Islet precursor cell (in vitro differentiated cells): ENCODE data around the gene FOXD4L1.
"Not testable (repeated sequence)": the region's sequence is repeated elsewhere in the genome, so short reads cannot be mapped to it uniquely, and the experiment has no call there.

Experiments used
- DNase-seq: peaks from one replicate; pipeline ENCODE4 v3.0.0-alpha.2; 2018

The FOXD4L1 gene

GRCh38 chr2:113498365-113498764, at the start of gene FOXD4L1:
Gene FOXD4L1, plus strand, starts transcription at chr2:113498665. Its CDS starts 592 bp downstream, at chr2:113499257.
- not testable (repeated sequence) for DNase-seq

- not testable (repeated sequence) for DNase-seq
Measured at GRCh38 chr2:113465770-113466169, 32.7 kb upstream of the FOXD4L1 start.

GRCh38 chr2:113476688-113477368, 21.6 kb upstream of the FOXD4L1 start:
- DNase-seq, result peak; percentile 55

DNA sequence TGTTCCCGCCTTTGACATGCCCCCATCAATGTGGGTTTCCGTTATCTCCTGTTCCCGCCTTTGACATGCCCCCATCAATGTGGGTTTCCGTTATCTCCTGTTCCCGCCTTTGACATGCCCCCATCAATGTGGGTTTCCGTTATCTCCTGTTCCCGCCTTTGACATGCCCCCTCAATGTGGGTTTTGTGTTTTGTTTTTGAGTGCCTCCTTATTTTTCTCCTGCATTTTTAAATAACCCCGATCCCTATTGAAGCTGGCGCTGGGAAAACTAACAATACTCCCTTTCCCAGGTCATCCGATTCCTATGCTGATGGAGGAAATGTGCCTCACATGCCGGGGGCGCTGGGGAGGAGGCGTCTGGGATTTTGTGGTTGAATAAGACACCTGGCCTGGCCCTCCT, 1.9 kb upstream of the FOXD4L1 start:
- DNase-seq, result not testable (repeated sequence)

DNA sequence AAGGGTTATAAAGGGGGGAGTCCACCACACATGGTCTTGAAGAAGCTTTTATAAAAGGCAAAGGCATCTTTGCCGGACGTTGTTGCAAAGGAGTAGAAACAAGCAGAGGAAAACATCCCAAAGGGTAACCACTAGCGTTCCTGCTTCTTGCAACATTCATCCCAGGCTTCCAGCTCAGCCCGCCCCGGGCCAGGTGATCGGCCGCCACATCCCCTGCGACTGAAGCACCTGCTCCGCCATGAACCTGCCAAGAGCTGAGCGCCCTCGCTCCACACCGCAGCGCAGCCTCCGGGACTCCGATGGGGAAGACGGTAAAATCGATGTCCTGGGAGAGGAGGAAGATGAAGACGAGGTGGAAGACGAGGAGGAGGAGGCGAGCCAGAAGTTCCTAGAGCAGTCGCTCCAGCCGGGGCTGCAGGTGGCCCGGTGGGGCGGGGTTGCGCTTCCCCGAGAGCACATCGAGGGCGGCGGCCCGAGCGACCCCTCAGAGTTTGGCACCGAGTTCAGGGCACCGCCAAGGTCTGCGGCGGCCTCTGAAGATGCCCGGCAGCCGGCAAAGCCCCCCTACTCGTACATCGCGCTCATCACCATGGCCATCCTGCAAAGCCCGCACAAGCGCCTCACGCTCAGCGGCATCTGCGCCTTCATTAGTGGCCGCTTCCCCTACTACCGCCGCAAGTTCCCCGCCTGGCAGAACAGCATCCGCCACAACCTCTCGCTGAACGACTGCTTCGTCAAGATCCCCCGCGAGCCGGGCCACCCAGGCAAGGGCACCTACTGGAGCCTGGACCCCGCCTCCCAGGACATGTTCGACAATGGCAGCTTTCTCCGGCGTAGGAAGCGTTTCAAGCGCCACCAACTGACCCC, 787 bp downstream of the FOXD4L1 start:
- peak; percentile 45 for DNase-seq

DNA sequence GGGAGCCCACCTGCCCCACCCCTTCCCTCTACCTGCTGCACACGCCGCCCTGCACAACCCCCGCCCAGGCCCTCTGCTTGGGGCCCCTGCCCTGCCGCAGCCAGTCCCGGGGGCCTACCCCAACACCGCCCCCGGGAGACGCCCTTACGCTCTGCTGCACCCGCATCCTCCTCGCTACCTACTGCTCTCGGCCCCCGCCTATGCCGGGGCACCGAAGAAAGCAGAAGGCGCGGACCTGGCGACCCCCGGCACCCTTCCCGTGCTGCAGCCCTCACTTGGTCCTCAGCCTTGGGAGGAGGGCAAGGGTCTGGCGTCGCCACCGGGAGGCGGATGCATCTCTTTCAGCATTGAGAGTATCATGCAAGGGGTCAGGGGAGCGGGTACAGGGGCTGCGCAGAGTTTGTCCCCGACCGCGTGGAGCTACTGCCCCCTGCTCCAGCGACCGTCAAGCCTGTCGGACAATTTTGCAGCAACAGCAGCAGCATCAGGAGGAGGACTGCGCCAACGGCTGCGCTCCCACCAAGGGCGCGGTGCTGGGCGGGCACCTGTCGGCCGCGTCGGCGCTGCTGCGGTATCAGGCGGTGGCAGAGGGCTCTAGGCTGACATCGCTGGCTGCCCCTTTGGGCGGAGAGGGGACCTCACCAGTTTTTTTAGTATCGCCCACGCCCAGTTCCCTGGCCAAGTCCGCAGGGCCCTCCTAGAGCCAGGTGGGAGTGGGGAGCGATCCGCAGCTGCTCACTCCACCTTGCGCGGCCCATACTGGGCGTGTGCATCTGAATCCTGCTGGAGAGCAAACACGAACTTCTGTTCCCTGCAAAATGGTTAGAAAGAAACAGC, 1.6 kb downstream of the FOXD4L1 start:
- DNase-seq, result not testable (repeated sequence)

- DNase-seq, result not testable (repeated sequence)
Measured at GRCh38 chr2:113500723-113501038, 2.2 kb downstream of the FOXD4L1 start.

GRCh38 chr2:113502216-113503093, 4.0 kb downstream of the FOXD4L1 start:
- peak; percentile 25 for DNase-seq

DNA sequence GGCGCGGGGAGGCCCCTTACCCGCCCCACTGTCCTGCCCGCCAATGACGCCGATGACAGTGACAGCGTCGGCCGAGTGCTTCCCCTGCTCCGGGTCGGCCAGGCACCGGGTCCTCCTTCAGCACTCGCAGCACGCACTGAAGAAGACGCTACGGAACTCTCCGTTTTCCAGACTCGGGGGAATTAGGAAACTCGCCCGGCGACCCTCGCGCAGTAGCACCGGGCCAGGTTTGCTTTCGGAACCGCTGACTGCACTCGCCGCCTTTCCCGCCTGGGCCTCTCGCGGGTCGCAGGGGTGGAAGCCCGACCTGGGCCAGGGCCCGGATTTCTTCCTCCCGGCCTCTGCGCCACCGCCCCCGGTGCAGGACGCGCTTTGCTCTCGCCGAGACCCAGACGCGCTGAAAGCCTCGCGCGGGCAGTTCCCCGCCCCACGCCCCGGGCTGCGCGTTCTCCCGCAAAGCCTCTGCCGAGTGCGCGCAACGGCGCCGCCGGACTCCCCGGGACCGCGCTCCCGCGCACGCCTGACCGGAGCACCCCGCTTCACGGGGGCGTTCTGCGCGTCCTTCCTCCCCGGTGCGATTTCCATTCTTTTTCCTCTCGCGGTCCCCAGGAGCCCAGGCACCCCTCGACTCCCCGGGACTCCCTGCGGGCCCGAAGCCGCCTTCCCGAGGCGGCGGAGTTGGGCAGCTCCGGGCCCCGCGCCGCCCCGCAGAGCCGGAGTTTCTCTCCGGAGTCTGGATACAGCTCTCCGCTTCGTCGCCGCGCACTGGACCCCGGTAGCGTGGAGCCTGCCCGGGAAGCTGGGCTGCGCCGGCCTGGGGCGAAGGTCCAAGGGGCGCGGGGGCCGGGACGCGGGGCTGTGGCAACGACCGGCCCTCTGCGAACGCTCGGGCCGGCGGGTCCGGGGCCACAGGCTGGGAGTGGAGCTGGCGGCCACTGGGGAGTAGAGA, 4.9 kb downstream of the FOXD4L1 start:
- peak; percentile 65 for DNase-seq

DNA sequence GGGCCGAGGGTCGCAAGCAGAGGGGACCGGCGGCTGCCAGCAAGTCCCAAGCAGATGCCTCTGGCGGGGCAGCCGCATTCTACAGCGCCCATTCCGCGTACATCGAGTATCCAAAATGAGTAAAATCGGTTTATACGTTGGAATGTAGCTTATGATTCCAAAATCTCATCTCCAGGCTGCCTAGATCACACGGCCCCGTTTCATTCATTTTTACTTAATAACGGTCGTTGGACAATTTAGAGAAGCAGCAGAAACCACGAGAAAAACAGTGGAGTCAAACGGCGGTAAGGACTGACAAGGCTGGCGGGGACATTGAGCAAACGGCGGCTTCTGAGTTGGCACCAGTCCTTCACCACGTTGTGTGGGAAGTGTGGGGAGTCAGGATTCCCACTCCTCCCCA, 5.6 kb downstream of the FOXD4L1 start:
- peak; percentile 28 for DNase-seq

GRCh38 chr2:113507394-113508140, 9.1 kb downstream of the FOXD4L1 start:
- DNase-seq, result not testable (repeated sequence)

- not testable (repeated sequence) for DNase-seq
Measured at GRCh38 chr2:113508187-113508586, 9.7 kb downstream of the FOXD4L1 start.

- not testable (repeated sequence) for DNase-seq
Measured at GRCh38 chr2:113510913-113511312, 12.4 kb downstream of the FOXD4L1 start.

DNA sequence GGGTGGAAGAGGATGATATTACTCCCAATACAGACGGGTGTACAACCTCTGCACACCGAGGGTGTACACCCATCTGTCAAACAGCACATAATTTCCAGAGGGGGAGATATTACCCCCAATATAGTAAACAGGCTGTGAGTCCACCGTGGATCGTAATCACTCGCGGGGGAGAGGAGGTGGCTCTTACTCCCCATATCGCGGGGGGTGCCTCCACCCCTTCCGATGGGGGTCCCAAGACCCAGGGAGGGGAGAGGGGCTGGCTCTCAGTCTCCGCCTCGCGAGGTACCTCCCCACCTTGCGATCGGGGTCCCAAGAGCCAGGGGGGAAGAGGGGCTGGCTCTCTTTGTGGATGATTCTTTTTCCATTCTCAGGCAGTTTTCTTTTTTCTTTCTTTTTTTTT, 13.4 kb downstream of the FOXD4L1 start:
- peak; percentile 25 for DNase-seq

GRCh38 chr2:113515457-113515856, 17.0 kb downstream of the FOXD4L1 start:
- peak; percentile 15 for DNase-seq

GRCh38 chr2:113515995-113516394, 17.5 kb downstream of the FOXD4L1 start:
- DNase-seq, result not testable (repeated sequence)

DNA sequence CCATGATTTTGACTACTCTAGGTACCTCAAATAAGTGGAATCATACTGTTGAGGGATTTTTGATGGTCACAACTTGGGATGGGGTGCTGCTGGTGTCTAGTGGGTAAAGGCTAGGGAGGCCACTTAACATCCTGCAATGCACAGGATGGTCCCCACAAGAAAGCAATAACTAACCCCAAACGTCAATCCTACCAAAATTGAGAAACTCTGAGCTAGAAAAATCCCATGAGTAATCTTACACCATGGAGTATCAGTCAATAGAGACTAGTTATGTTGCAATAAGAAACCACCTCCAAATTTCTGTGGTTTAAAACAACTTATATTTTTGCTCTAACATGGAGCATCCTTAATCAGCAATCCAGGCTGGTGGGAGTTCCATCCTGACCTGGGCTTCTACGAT, 18.6 kb downstream of the FOXD4L1 start:
- DNase-seq, result not testable (repeated sequence)

GRCh38 chr2:113520837-113521236, 22.4 kb downstream of the FOXD4L1 start:
- DNase-seq, result peak; percentile 22

GRCh38 chr2:113521492-113521891, 23.0 kb downstream of the FOXD4L1 start:
- DNase-seq, result not testable (repeated sequence)

DNA sequence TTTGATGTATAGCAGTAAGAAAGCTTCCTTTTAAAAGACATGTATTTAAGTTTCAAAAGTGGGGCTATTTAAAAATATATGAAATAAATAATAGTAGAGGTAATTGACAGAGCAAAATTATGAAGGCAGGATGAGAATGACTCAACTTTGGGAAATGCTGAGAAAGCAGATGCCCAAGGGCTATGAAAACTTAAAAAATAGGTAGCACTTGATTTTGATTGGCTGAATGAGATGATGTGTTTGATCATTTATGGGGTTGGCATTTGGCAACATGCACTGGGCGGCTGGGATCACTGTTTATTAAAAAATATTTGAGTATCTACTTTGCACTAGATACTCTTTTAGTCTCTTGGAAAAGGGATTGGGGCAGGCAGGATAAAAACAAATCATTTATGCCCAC, 26.5 kb downstream of the FOXD4L1 start:
- DNase-seq, result not testable (repeated sequence)
